GM12892 (cell line): Measurements from ENCODE around the gene CPEB3.

ENCODE experiments used
- POLR2A ChIP-seq: IDR thresholded peaks from 2 replicates; pipeline ENCODE4 v1.6.1; 2011; ENCODE audit warnings: low read depth, low read length, control low read depth
- POLR2AphosphoS5 ChIP-seq: IDR thresholded peaks from 2 replicates; pipeline ENCODE4 v1.6.1; 2011; ENCODE audit warnings: low read depth, low read length, control low read depth
- TAF1 ChIP-seq: IDR thresholded peaks from 2 replicates; pipeline ENCODE4 v1.6.1; 2011; ENCODE audit warnings: low read depth, mild to moderate bottlenecking, control low read depth, low read length, borderline replicate concordance

DNA sequence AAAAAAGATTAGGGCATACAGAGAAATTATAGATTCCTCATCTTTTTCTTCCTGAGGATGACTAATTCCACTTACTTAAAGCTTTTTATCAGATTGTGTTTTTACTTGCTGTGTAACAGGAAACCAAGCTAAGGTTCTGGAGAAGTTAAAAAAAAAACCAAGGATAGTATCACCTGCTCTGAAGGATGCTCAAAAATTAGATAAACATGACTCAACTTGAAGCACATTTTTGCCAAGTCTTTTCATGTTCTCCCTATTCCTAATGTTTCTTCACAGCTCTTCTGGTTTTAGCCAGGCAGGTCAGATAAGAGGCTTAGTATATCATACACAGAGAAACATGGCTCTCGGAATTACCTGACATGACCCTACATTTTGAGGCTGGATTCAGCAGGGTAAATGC, 90.3 kb downstream of the CPEB3 start:
- no peak for TF ChIP-seq POLR2AphosphoS5
- no peak for TF ChIP-seq POLR2A
- TF ChIP-seq TAF1: no peak
